Measurements from ENCODE around the gene ADAMTS10.
"Not testable (repeated sequence)": the region's sequence is repeated elsewhere in the genome, so short reads cannot be mapped to it uniquely, and the experiment has no call there.

ADAMTS10 gene

DNA sequence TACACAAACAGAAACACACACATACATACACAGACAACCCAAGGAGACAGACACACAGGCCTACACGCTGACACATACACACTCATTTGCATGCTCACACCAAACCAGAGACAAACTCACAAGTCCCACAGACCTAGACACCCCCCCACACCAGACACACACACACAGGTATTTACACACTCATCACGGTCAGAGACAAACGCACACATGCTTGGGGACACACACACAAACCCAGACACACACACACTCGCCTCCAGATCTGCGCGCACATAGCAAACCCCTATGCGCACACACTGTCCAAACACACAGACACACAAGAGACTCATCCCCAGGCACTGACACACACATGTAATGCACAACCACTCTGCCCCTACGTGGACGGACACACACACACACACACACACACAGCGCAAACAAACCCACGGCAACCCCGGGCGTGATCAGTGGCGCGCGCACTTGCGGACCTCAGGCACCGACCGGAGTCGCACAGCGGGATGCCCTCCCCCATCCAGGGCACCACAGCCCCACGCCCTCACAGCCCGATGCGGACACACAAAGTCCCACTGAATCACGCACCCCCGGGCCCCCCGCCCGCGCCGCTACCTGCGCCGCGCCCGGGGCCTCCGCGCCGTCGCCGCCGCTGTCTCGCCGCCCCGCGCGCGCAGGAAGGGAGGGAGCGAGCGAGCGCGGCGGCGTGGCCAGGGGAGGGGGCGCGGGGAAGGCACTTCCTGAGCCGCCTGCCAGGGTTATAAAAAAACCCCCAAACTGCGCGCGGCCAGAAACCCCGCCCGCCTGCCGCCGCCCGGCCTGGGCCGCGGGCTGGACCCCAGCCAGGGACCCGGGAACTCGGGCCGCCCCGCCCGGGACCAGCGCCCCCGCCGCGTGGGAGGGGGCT is at the start of gene ADAMTS10:
ADAMTS10 (minus strand) TSS at position 675 of the 895 bp plus-strand sequence. CDS start 5,005 bp downstream, outside the sequence.
- peak; percentile 72 for DNase-seq

- DNase-seq = no peak
These were observed 49.4 kb upstream of the ADAMTS10 start for GRCh38 chr19:8659905-8660304.

- DNase-seq = no peak
These were observed 47.4 kb upstream of the ADAMTS10 start for GRCh38 chr19:8657869-8658268.

GRCh38 chr19:8655340-8655709 is 44.8 kb upstream of the ADAMTS10 start:
- DNase-seq = peak; percentile 76

DNA sequence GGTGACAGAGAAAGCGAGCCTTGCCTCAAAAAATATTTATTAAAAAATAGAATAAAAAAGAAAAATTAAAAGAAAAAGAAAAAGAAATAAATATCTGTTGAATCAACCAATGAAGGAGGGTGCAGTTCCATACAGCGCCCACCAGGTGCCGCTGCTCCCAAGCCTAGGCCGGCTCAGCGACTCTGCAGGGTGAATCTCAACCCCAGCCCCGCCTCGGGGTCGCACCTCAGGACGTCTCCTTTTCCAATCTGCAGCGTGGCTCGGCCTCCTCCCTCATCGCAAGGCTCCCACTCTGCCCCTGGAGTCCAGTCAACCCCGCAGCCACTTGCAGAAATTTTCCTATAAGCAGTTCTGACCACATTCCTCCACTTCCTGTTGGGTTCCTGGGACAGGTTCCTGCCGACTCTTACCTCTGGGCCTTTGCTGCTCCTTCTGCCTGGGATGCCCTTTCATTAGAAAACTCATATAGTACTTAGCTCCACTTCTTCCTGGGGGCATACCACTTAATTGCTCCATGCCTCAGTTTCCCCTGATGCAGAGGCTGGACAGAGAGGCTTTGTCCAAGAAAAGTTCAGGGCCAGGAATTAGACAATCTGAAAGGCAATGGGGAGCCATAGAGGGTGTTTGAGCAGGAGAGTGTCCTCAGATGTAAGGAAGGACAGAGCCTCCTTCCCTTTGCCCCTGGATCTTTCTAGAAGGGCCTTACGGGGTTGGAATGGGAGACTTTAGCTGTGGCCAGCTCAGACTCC is 44.2 kb upstream of the ADAMTS10 start:
- peak; percentile 89 for DNase-seq

- no peak for DNase-seq
These were observed 37.7 kb upstream of the ADAMTS10 start for GRCh38 chr19:8648240-8648639.

DNA sequence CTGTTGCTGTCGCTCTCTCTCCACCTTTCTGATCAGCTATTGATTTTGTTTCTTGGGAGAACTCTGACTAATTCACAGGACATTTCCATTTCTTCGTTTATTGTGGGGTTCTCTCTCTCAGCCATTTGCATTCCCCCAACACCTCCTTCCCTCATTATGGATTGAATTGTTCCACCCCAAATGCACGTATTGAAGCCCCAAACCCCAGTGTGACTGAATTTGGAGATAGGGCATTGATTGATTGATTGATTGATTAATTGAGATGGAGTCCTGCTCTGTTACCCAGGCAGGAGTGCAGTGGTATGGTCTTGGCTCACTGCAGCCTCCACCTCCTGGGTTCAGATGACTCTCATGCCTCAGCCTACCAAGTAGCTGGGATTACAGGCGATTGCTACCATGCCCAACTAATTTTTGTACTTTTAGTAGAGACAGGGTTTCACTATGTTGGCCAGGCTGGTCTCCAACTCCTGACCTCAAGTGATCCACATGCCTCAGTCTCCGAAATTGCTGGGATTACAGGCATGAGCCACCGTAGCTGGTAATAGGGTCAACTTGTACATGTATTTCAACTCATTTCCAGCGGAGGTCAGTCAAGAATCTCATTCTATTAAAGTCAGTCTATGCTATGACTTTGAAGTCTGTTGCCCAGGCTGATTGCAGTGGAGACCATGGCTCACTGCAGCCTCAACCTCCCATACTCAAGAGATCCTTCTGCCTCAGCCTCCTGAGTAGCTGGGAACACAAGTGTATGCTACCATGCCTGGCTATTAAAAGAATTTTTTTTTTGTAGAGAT is 33.5 kb upstream of the ADAMTS10 start:
- DNase-seq = no peak

DNA sequence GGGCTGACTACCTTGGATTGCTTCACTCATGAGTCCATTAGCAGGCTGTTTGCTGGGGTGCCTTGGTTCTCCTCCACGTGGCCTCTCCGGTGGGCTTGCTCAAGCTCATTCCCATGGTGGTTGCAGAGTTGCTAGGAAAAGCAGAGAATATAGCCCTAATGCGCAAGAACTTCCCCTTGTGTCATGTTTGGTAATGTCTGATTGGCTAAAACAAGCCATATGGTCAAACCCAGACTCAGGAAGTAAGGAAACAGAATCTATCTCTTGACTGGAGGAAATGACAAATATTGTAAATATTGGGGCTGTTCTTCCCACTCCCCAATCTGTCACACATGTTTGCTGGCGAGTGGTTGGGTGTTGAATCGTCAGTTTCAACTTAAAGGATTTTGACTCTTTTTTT is 32.0 kb upstream of the ADAMTS10 start:
- no peak for DNase-seq

GRCh38 chr19:8641908-8642547 is 31.5 kb upstream of the ADAMTS10 start:
- DNase-seq = no peak

GRCh38 chr19:8641221-8641907 is 30.8 kb upstream of the ADAMTS10 start:
- DNase-seq = no peak

- no peak for DNase-seq
These were observed 30.0 kb upstream of the ADAMTS10 start for GRCh38 chr19:8640402-8641004.

- DNase-seq = no peak
These were observed 29.4 kb upstream of the ADAMTS10 start for GRCh38 chr19:8639821-8640401.

DNA sequence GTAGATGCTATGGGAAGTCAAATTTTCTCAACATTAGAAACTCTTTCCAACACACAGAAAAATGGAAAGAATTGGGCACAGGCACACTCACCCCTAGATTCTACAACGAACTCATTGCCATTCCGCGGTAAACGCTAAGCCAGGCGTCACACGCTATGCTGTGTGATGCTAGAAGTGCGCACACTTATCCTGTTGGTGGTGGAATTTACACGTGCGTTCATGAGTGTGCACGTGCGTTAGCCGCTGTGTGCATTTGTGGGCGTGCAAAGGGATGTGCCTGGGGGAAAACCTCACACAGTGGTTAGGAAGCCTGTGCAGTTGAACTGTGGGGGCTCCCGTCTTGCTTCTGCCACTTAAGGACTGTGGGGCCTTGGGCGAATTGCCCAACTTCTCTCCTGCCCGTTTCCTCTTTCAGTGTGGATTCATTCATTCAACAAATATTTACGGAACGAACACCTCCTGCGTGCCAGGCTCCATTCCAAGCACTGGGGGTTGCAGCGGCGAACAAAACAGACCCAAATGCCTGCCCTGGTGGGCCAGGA is 27.6 kb upstream of the ADAMTS10 start:
- DNase-seq = no peak

DNA sequence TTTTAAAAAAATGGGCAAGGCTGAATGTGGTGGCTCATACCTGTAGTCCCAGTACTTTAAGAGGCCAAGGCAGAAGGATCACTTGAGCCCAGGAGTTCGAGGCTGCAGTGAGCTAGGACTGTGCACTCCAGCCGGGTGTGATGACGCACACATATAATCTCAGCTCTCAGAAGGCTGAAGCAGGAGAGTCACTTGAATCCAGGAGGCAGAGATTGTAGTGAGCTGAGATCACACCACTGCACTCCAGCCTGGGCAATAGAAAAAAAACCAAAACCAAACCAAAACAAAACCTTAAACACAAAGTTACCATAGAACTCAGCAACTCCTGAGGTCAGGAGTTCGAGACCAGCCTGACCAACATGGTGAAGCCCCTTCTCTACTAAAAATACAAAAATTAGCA is 26.6 kb upstream of the ADAMTS10 start:
- DNase-seq = not testable (repeated sequence)

DNA sequence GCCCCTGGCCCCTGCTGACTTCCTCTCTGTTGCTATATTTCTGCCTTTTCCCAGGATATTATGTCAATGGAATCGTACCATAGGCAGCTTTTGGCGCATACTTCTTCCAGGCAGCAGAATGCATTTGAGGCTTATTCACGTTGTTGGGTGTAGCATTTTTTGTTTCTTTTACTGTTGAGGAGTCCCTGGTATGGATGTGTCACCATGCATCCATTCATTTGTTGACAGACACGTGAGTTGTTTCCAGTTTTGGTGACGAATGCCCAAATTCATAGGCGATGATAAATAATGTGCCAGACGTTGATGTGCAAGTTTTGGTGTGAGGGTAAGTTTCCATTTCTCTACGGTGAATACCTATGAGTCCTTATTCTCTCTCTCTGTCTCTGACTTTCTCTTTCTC is 24.9 kb upstream of the ADAMTS10 start:
- DNase-seq = no peak

DNA sequence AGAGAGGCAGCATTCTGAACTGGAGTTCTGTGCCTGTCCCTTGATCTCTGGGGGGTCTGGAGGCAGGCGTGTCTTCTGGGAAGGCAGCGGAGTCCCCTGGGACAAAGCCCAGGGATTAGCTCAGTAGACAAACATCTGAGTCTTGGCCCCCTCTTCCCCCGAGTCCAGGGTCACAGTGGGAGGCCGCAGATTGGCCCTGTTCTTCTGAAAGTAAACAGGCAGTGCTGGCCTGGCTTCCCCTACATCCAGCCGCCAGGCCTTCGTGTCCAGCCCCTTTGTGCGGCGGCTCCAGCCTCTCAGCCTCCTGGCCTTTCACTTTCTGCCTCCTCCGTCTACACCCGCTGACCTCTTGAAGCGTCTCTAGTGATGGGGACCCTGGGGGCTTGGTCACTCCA is 20.9 kb upstream of the ADAMTS10 start:
- DNase-seq = no peak

GRCh38 chr19:8630796-8631424 is 20.4 kb upstream of the ADAMTS10 start:
- DNase-seq = no peak

GRCh38 chr19:8629996-8630683 is 19.6 kb upstream of the ADAMTS10 start, which contains the start of gene NFILZ:
Gene NFILZ, plus strand, starts transcription at chr19:8630633. Its CDS starts 46,133 bp downstream, at chr19:8676766.
- no peak for DNase-seq

DNA sequence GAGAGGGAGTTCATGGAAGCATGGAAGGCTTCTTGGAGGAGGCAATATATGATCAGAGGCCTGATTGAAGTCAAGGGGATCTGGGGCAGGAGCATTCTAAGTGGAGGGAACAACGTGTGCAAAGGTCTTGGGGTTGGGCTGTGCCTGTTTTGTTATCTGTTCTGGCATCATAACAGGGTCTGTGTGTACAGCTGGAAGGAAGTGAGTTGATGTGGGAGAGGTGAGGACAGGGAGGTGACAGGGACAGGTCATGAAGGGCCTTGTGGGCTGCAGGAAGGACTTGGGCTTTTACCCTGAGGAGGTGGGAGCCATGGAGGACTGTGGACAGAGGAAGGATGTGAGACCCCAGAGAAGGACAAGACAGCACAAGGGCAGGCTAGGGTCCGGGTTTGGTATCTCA is 18.7 kb upstream of the ADAMTS10 start:
- DNase-seq = no peak

DNA sequence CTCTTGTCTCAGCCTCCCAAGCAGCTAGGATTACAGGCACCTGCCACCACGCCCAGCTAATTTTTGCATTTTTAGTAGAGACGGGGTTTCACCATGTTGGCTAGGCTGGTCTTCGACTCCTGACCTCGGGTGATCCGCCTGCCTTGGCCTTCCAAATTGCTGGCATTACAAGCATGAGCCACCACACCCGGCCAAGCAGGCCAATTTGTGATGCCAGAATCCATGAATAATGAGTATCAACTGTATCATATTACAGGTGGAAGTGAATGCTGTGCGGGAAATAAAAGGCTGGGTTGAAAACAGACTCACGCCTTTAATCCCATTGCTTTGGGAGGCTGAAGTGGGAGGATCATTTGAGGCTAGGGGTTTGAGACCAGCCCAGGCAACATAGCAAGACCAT is 16.3 kb upstream of the ADAMTS10 start:
- no peak for DNase-seq
